Measurements from ENCODE around the gene TOMM22.
"Not testable (repeated sequence)": the region's sequence is repeated elsewhere in the genome, so short reads cannot be mapped to it uniquely, and the experiment has no call there.

The TOMM22 gene

GRCh38 chr22:38681582-38682335, at the start of gene TOMM22:
TOMM22 (plus strand) TSS chr22:38681957; CDS start chr22:38681979, 22 bp downstream.
- DNase-seq, result peak; percentile 93

GRCh38 chr22:38632528-38632927, 49.2 kb upstream of the TOMM22 start:
- no peak for DNase-seq

- DNase-seq, result no peak
These were observed 43.5 kb upstream of the TOMM22 start for GRCh38 chr22:38638216-38638615.

GRCh38 chr22:38638728-38639127, 43.0 kb upstream of the TOMM22 start:
- DNase-seq, result no peak

- no peak for DNase-seq
These were observed 40.2 kb upstream of the TOMM22 start for GRCh38 chr22:38641476-38642040.

GRCh38 chr22:38644245-38644644, 37.5 kb upstream of the TOMM22 start:
- DNase-seq, result not testable (repeated sequence)

- DNase-seq, result no peak
These were observed 36.3 kb upstream of the TOMM22 start for GRCh38 chr22:38645430-38645829.

GRCh38 chr22:38649841-38650522, 31.8 kb upstream of the TOMM22 start:
- no peak for DNase-seq

- no peak for DNase-seq
These were observed 28.9 kb upstream of the TOMM22 start for GRCh38 chr22:38652859-38653258.

- no peak for DNase-seq
These were observed 28.0 kb upstream of the TOMM22 start for GRCh38 chr22:38653741-38654140.

- no peak for DNase-seq
These were observed 26.1 kb upstream of the TOMM22 start for GRCh38 chr22:38655519-38656255.

- DNase-seq, result peak; percentile 97
These were observed 25.3 kb upstream of the TOMM22 start, which contains the start of the genes CBY1 and FAM227A for GRCh38 chr22:38656256-38657044. CBY1 (plus strand) TSS chr22:38656638; CDS start chr22:38668055, 11,417 bp downstream. FAM227A (minus strand) TSS chr22:38656392; CDS start chr22:38650168, 6,224 bp downstream.

GRCh38 chr22:38657045-38657909, 24.5 kb upstream of the TOMM22 start:
- peak; percentile 70 for DNase-seq

GRCh38 chr22:38674888-38675287, 6.9 kb upstream of the TOMM22 start:
- DNase-seq, result no peak

- DNase-seq, result no peak
These were observed 5.9 kb upstream of the TOMM22 start for GRCh38 chr22:38675833-38676232.

GRCh38 chr22:38684895-38685294, 3.1 kb downstream of the TOMM22 start:
- no peak for DNase-seq

- no peak for DNase-seq
These were observed 4.0 kb downstream of the TOMM22 start for GRCh38 chr22:38685761-38686160.

- no peak for DNase-seq
These were observed 7.9 kb downstream of the TOMM22 start for GRCh38 chr22:38689651-38690050.

GRCh38 chr22:38694049-38694448, 12.3 kb downstream of the TOMM22 start:
- DNase-seq, result no peak

- no peak for DNase-seq
These were observed 13.2 kb downstream of the TOMM22 start for GRCh38 chr22:38694940-38695339.

Data from activated CD8-positive, alpha-beta memory T cell treated with anti-CD3 and anti-CD28 coated beads, Interleukin-2, amount 50 U/mL, for 48 hours (primary cell).